B cell (primary cell): ENCODE measurements around the gene LHPP. TPM values are rescaled to one million over a fixed set of nuclear protein-coding genes. Genes with fewer than 3 reads are reported as not detected.

ENCODE experiments used
- ATAC-seq: fragments of 200-7000 bp; cut with Tn5 transposase; one replicate; pipeline ENCODE4 v1.10.0; 2021; ENCODE audit warnings: low read depth, mild to moderate bottlenecking, moderate number of reproducible peaks, moderate library complexity
- CTCF ChIA-PET: fragments of 350-600 bp; sonication (Branson Sonifier 250); formaldehyde crosslinking; loops from one replicate; lab custom pipeline; 2021; ENCODE audit warnings: antibody characterized with exemption, inconsistent platforms; lab: Charles Lee
- POLR2A ChIA-PET: fragments of 350-600 bp; sonication (Branson Sonifier 250); formaldehyde crosslinking; loops from one replicate; lab custom pipeline; 2021; ENCODE audit warnings: antibody characterized with exemption; lab: Charles Lee
- DNase-seq: peaks from one replicate; pipeline ENCODE4 v3.0.0; 2013
- H2AFZ ChIP-seq: 2 replicates; pipeline ENCODE4 v1.6.1; 2012; ENCODE audit warnings: mild to moderate bottlenecking, low read depth, low read length; ENCODE audit not compliant: insufficient read depth, poor library complexity, severe bottlenecking
- H3K27ac ChIP-seq, 2 donors: 1 replicate in 1 of 2; 2 replicates in 1 of 2; pipeline ENCODE4 v1.5.1; 2012 to 2013; ENCODE audit warnings: low read length in 2 of 2, mild to moderate bottlenecking in 2 of 2, moderate library complexity in 1 of 2
- H3K27me3 ChIP-seq, 4 experiments: fragments of 200-600 bp in 1 of 4; sonication (generic) in 1 of 4; replicated peaks in 1 of 4; 1 replicate in 2 of 4; 2 replicates in 2 of 4; pipeline versions ENCODE4 v1.6.1 to v1.7.0; 2013 to 2016; ENCODE audit warnings: low read length in 3 of 4, mild to moderate bottlenecking in 2 of 4, mixed read lengths in 1 of 4, moderate library complexity in 1 of 4; ENCODE audit not compliant: insufficient read depth in 4 of 4, control insufficient read depth in 3 of 4; ENCODE audit errors: control extremely low read depth in 1 of 4
- H3K36me3 ChIP-seq, 2 experiments: replicated peaks in 1 of 2; 1 replicate in 1 of 2; 2 replicates in 1 of 2; pipeline versions ENCODE4 v1.6.1 to v1.7.1; 2013; ENCODE audit warnings: low read length in 1 of 2; ENCODE audit not compliant: insufficient read depth in 2 of 2, control insufficient read depth in 1 of 2; ENCODE audit errors: control extremely low read depth in 1 of 2, extremely low read depth in 1 of 2
- H3K4me1 ChIP-seq, 2 donors: fragments of 200-600 bp in 1 of 2; sonication (generic) in 1 of 2; 1 replicate in 1 of 2; 2 replicates in 1 of 2; pipeline versions ENCODE4 v1.5.1 to v1.6.1; 2013 to 2017; ENCODE audit warnings: low read length in 2 of 2; ENCODE audit not compliant: control insufficient read depth in 2 of 2, insufficient read depth in 2 of 2
- H3K4me2 ChIP-seq: replicated peaks from 2 replicates; pipeline ENCODE3; 2012; ENCODE audit warnings: mild to moderate bottlenecking, low read depth, low read length; ENCODE audit not compliant: poor library complexity, severe bottlenecking
- H3K4me3 ChIP-seq, 5 experiments: fragments of 200-600 bp in 1 of 5; sonication (generic) in 1 of 5; 1 replicate in 3 of 5; 2 replicates in 2 of 5; pipeline versions ENCODE4 v1.5.1 to v1.7.0; 2011 to 2016; ENCODE audit warnings: low read length in 4 of 5, mild to moderate bottlenecking in 4 of 5, low read depth in 2 of 5, control low read depth in 1 of 5, moderate library complexity in 1 of 5; ENCODE audit not compliant: insufficient read depth in 1 of 5; ENCODE audit errors: control extremely low read depth in 1 of 5, extremely low read depth in 1 of 5
- H3K79me2 ChIP-seq: fragments of 200-600 bp; sonication (generic); one replicate; pipeline ENCODE4 v1.6.0; 2016; ENCODE audit warnings: low read length; ENCODE audit not compliant: control insufficient read depth, insufficient read depth
- H3K9ac ChIP-seq: fragments of 200-600 bp; sonication (generic); 2 replicates; pipeline ENCODE4 v1.6.1; 2017; ENCODE audit warnings: mild to moderate bottlenecking, low read length, moderate library complexity
- H3K9me3 ChIP-seq, 3 donors: one replicate each; pipeline versions ENCODE4 v1.6.1 to v1.7.1; 2013; ENCODE audit warnings: low read length in 2 of 3; ENCODE audit not compliant: control insufficient read depth in 2 of 3, insufficient read depth in 1 of 3; ENCODE audit errors: control extremely low read depth in 1 of 3
- H4K20me1 ChIP-seq: 2 replicates; pipeline ENCODE4 v1.6.0; 2012; ENCODE audit warnings: mild to moderate bottlenecking, low read length; ENCODE audit not compliant: insufficient read depth, control insufficient read depth, poor library complexity, severe bottlenecking
- H3K27ac Mint-ChIP-seq: one replicate; pipeline ENCODE4 v1.8.0; 2021; ENCODE audit warnings: mixed read lengths
- H3K27me3 Mint-ChIP-seq: one replicate; pipeline ENCODE4 v1.8.0; 2021; ENCODE audit warnings: mixed read lengths
- H3K4me1 Mint-ChIP-seq: one replicate; pipeline ENCODE4 v1.8.0; 2021; ENCODE audit warnings: mixed read lengths
- H3K4me3 Mint-ChIP-seq: one replicate; pipeline ENCODE4 v1.8.0; 2021; ENCODE audit warnings: mixed read lengths
- H3K9me3 Mint-ChIP-seq: one replicate; pipeline ENCODE4 v1.8.0; 2022; ENCODE audit warnings: mixed read lengths; ENCODE audit not compliant: insufficient read depth
- CTCF ChIP-seq: fragments of 200-600 bp; IDR thresholded peaks from one replicate; pipeline ENCODE4 v1.8.0; 2022; ENCODE audit warnings: antibody characterized with exemption, mild to moderate bottlenecking
- EZH2 ChIP-seq: IDR thresholded peaks from 2 replicates; pipeline ENCODE4 v1.6.1; 2012; ENCODE audit warnings: borderline replicate concordance, low read depth, mild to moderate bottlenecking, moderate library complexity, low read length; ENCODE audit not compliant: insufficient read depth, poor library complexity, severe bottlenecking
- WGBS: methylation state at CpG from one replicate; pipeline ENCODE4 v1.1.5; 2013; ENCODE audit warnings: missing lambda C conversion rate; ENCODE audit not compliant: insufficient coverage; 5-methylcytosine and 5-hydroxymethylcytosine counted together
- intact Hi-C: fragments of 100-400 bp; cut with micrococcal nuclease; formaldehyde crosslinking; loops from one replicate; pipeline ENCODE4 v1.10.0; 2022
- polyA plus RNA-seq: library from polyadenylated mRNA; depleted of rRNA; stranded (reverse); fragments of >200 nt; gene quantifications from 2 replicates; pipeline ENCODE4 v1.2.3, GENCODE V29; 2012
- total RNA-seq, 2 donors: library from RNA; stranded (reverse); fragments of 120-200 nt in 1 of 2; gene quantifications; 1 replicate in 1 of 2; 2 replicates in 1 of 2; pipeline versions ENCODE4 v1.2.3 to v1.2.4, GENCODE V29; 2013 to 2022

Gene LHPP
- total and polyA plus RNA-seq, 2 donors (not counting 1 experiment from before 2014, with no cell fraction given): 60.2 to 83.5 TPM

GRCh38 chr10:124596116-124596785 lies 134.6 kb downstream of the LHPP start:
- H3K79me2 ChIP-seq: peaks cover 52% of the 10 kb centered on the region
- peaks cover 71 to 80% of the 10 kb centered on the region in 2 donors for H3K4me1 ChIP-seq
- H3K4me2 ChIP-seq: no peak overlapping the region
- TF ChIP-seq CTCF: no peak
- no peak for TF ChIP-seq EZH2
- Mint-ChIP-seq H3K4me1 (peaks cover 79% of the 10 kb centered on the region), H3K27ac (peak overlapping the region; percentile 78), H3K27me3 (no peaks in the 10 kb centered on the region), H3K4me3 (no peak overlapping the region), H3K9me3 (no peaks in the 10 kb centered on the region)
- H3K4me3 ChIP-seq: no peak overlapping the region
- no peaks in the 10 kb centered on the region for H4K20me1 ChIP-seq
- H3K36me3 ChIP-seq: no peaks in the 10 kb centered on the region
- no peak overlapping the region for H3K27ac ChIP-seq
- ChIA-PET POLR2A (interaction anchor here (0.6 to 1.5 kb wide), 3 partner anchors 8 to 15 kb away, joined by 4 to 7 read pairs (median 5); no protein-coding TSS in a partner anchor), CTCF (interaction anchor here (1.0 kb wide), 1 partner anchor 150 kb away, joined by 5 read pairs; no protein-coding TSS in a partner anchor)
- no peak overlapping the region for H2AFZ ChIP-seq
- no peak overlapping the region for H3K9ac ChIP-seq
- DNase-seq (no peak), ATAC-seq (no peak)
- WGBS: 84% methylated on average over 18 of the region's 18 CpGs
- intact Hi-C loops: no loop called here
- H3K27me3 ChIP-seq: no peaks in the 10 kb centered on the region
- H3K9me3 ChIP-seq: peaks cover 0 to 14% (median 0%) of the 10 kb centered on the region in 3 donors
